Upper lobe of left lung (tissue), 4 donors: ENCODE data around the gene TSC22D4.

Experiments
- EP300 ChIP-seq, 4 donors: sonication (generic); formaldehyde crosslinking; IDR thresholded peaks; one replicate each; pipeline ENCODE4 v1.5.1; 2017; ENCODE audit warnings: antibody characterized with exemption in 4 of 4, control low read depth in 2 of 4
- POLR2A ChIP-seq, 4 donors: fragments of 450-650 bp; IDR thresholded peaks; one replicate each; pipeline ENCODE4 v1.5.1; 2016 to 2017; ENCODE audit warnings: antibody characterized with exemption in 4 of 4, mild to moderate bottlenecking in 2 of 4
- POLR2AphosphoS5 ChIP-seq, 2 donors: sonication (generic); formaldehyde crosslinking; IDR thresholded peaks; one replicate each; pipeline ENCODE4 v1.5.1; 2017; ENCODE audit warnings: antibody characterized with exemption in 2 of 2

- no peak for TF ChIP-seq EP300 (IDR thresholded peaks at IDR 0.05)
- TF ChIP-seq POLR2AphosphoS5 (IDR thresholded peaks at IDR 0.05) = no peak
- no peak for TF ChIP-seq POLR2A (IDR thresholded peaks at IDR 0.05)
These were observed 29.7 kb downstream of the TSC22D4 start for GRCh38 chr7:100449190-100449795.
